NCI-H345 treated with DMSO at 0.1 percent for 48 hours (cell line): Measurements from ENCODE around the gene RPA3.

ENCODE experiments used
- DNase-seq: peaks from one replicate; lab custom pipeline; 2025; ENCODE audit not compliant: unreplicated experiment; lab: John Stamatoyannopoulos, UW

RPA3 gene

GRCh38 chr7:7718492-7718891, at the start of gene RPA3:
Gene RPA3, minus strand, starts transcription at chr7:7718607. Its CDS starts 78,189 bp downstream, at chr7:7640418.
- DNase-seq, result no peak

GRCh38 chr7:7766671-7767070, 48.3 kb upstream of the RPA3 start:
- DNase-seq, result no peak

GRCh38 chr7:7765422-7765821, 47.0 kb upstream of the RPA3 start:
- no peak for DNase-seq

GRCh38 chr7:7764520-7765396, 46.4 kb upstream of the RPA3 start:
- no peak for DNase-seq

GRCh38 chr7:7761974-7762779, 43.8 kb upstream of the RPA3 start:
- no peak for DNase-seq

GRCh38 chr7:7761340-7761973, 43.0 kb upstream of the RPA3 start:
- DNase-seq, result no peak

- DNase-seq, result no peak
Measured at GRCh38 chr7:7757576-7757975, 39.2 kb upstream of the RPA3 start.

- DNase-seq, result no peak
Measured at GRCh38 chr7:7756577-7756976, 38.2 kb upstream of the RPA3 start.

- no peak for DNase-seq
Measured at GRCh38 chr7:7751243-7752092, 33.1 kb upstream of the RPA3 start.

GRCh38 chr7:7750571-7751242, 32.3 kb upstream of the RPA3 start:
- no peak for DNase-seq

GRCh38 chr7:7746458-7746857, 28.1 kb upstream of the RPA3 start:
- DNase-seq, result peak; percentile 4

- DNase-seq, result no peak
Measured at GRCh38 chr7:7745966-7746365, 27.6 kb upstream of the RPA3 start.

- DNase-seq, result no peak
Measured at GRCh38 chr7:7745258-7745657, 26.9 kb upstream of the RPA3 start.

GRCh38 chr7:7742223-7742622, 23.8 kb upstream of the RPA3 start:
- DNase-seq, result no peak

- no peak for DNase-seq
Measured at GRCh38 chr7:7740037-7740355, 21.6 kb upstream of the RPA3 start.

- DNase-seq, result no peak
Measured at GRCh38 chr7:7739204-7740036, 21.0 kb upstream of the RPA3 start.

- no peak for DNase-seq
Measured at GRCh38 chr7:7738622-7739021, 20.2 kb upstream of the RPA3 start.

GRCh38 chr7:7738177-7738576, 19.8 kb upstream of the RPA3 start:
- DNase-seq, result no peak

- DNase-seq, result no peak
Measured at GRCh38 chr7:7737674-7738073, 19.3 kb upstream of the RPA3 start.
